DMS153 (cell line): ENCODE results near the gene PRODH2.

Experiments
- DNase-seq: peaks from one replicate; lab custom pipeline; 2025; lab: John Stamatoyannopoulos, UW

PRODH2 gene

GRCh38 chr19:35812220-35813042 is at the start of gene PRODH2:
PRODH2 (minus strand) TSS chr19:35812845; CDS start chr19:35812805, 40 bp downstream.
- DNase-seq = no peak

- no peak for DNase-seq
These were observed 49.1 kb upstream of the PRODH2 start for GRCh38 chr19:35861640-35862160.

- DNase-seq = no peak
These were observed 48.4 kb upstream of the PRODH2 start for GRCh38 chr19:35860818-35861639.

GRCh38 chr19:35860436-35860817 is 47.8 kb upstream of the PRODH2 start:
- DNase-seq = no peak

- no peak for DNase-seq
These were observed 46.8 kb upstream of the PRODH2 start for GRCh38 chr19:35859414-35859813.

GRCh38 chr19:35858311-35858710 is 45.7 kb upstream of the PRODH2 start:
- no peak for DNase-seq

GRCh38 chr19:35856546-35857149 is 44.0 kb upstream of the PRODH2 start, which contains the start of gene KIRREL2:
KIRREL2 (plus strand) TSS chr19:35856911; CDS start chr19:35857120, 209 bp downstream.
- no peak for DNase-seq

GRCh38 chr19:35853038-35853756 is 40.6 kb upstream of the PRODH2 start:
- DNase-seq = no peak

GRCh38 chr19:35852029-35852780 is 39.6 kb upstream of the PRODH2 start, which contains the start of gene NPHS1:
NPHS1 (minus strand) TSS chr19:35852504; CDS start chr19:35851837, 667 bp downstream.
- DNase-seq = no peak

GRCh38 chr19:35851213-35852028 is 38.8 kb upstream of the PRODH2 start:
- peak; percentile 36 for DNase-seq

GRCh38 chr19:35848919-35849505 is 36.4 kb upstream of the PRODH2 start:
- no peak for DNase-seq

GRCh38 chr19:35848486-35848885 is 35.8 kb upstream of the PRODH2 start:
- DNase-seq = no peak

- DNase-seq = no peak
These were observed 35.3 kb upstream of the PRODH2 start for GRCh38 chr19:35847911-35848310.

GRCh38 chr19:35846038-35846668 is 33.5 kb upstream of the PRODH2 start:
- DNase-seq = peak; percentile 40

GRCh38 chr19:35845215-35846037 is 32.8 kb upstream of the PRODH2 start:
- DNase-seq = no peak

- no peak for DNase-seq
These were observed 32.0 kb upstream of the PRODH2 start for GRCh38 chr19:35844482-35845214.
